Neural progenitor cell (in vitro differentiated cells): ENCODE results near the gene RNASE12. TPM values are rescaled to one million over a fixed set of nuclear protein-coding genes. Genes with fewer than 3 reads are reported as not detected.
A peak's percentile ranks its signal among the peaks of the same experiment; 100 is the strongest.

ENCODE experiments used
- DNase-seq: peaks from one replicate; pipeline ENCODE4 v3.0.0-alpha.2; 2016; ENCODE audit warnings: low spot score
- H2AFZ ChIP-seq: fragments of 200-600 bp; sonication (generic); replicated peaks from 2 replicates; pipeline ENCODE4 v1.6.1; 2016; ENCODE audit warnings: antibody characterized with exemption
- H3F3A ChIP-seq: fragments of 200-600 bp; sonication (generic); 2 replicates; pipeline ENCODE4 v1.6.1; 2016; ENCODE audit warnings: antibody characterized with exemption, low read depth
- H3K27ac ChIP-seq: fragments of 200-600 bp; sonication (generic); 2 replicates; pipeline ENCODE4 v1.5.1; 2016; ENCODE audit warnings: mild to moderate bottlenecking
- H3K27me3 ChIP-seq: fragments of 200-600 bp; sonication (generic); 2 replicates; pipeline ENCODE4 v1.6.1; 2016; ENCODE audit warnings: mild to moderate bottlenecking, moderate library complexity
- H3K36me3 ChIP-seq: fragments of 200-600 bp; sonication (generic); 2 replicates; pipeline ENCODE4 v1.5.1; 2016
- H3K4me1 ChIP-seq: fragments of 200-600 bp; sonication (generic); 2 replicates; pipeline ENCODE4 v1.6.1; 2016; ENCODE audit warnings: mixed run types
- H3K4me2 ChIP-seq: fragments of 200-600 bp; sonication (generic); 2 replicates; pipeline ENCODE4 v1.6.1; 2016
- H3K4me3 ChIP-seq: fragments of 200-600 bp; sonication (generic); 2 replicates; pipeline ENCODE4 v1.5.1; 2016
- H3K79me2 ChIP-seq: fragments of 200-600 bp; sonication (generic); 2 replicates; pipeline ENCODE4 v1.6.1; 2016; ENCODE audit warnings: low read depth
- H3K9ac ChIP-seq: fragments of 200-600 bp; sonication (generic); 2 replicates; pipeline ENCODE4 v1.6.1; 2016
- H3K9me3 ChIP-seq: fragments of 200-600 bp; sonication (generic); 2 replicates; pipeline ENCODE4 v1.5.1; 2016; ENCODE audit warnings: low read depth
- H4K20me1 ChIP-seq: fragments of 200-600 bp; sonication (generic); 2 replicates; pipeline ENCODE4 v1.6.1; 2016; ENCODE audit warnings: low read depth
- H3K27ac Mint-ChIP-seq: 3 replicates; pipeline ENCODE4 v1.8.0; 2021; ENCODE audit warnings: mixed read lengths
- H3K27me3 Mint-ChIP-seq: 2 replicates; pipeline ENCODE4 v1.8.0; 2022; ENCODE audit warnings: low read depth, mild to moderate bottlenecking, inconsistent platforms, moderate library complexity, mixed read lengths; ENCODE audit not compliant: insufficient read depth
- H3K36me3 Mint-ChIP-seq: 3 replicates; pipeline ENCODE4 v1.8.0; 2021; ENCODE audit warnings: mixed read lengths
- H3K4me1 Mint-ChIP-seq: 3 replicates; pipeline ENCODE4 v1.8.0; 2021; ENCODE audit warnings: mixed read lengths
- H3K4me3 Mint-ChIP-seq: 3 replicates; pipeline ENCODE4 v1.8.0; 2021; ENCODE audit warnings: mild to moderate bottlenecking, moderate library complexity, mixed read lengths
- H3K9me3 Mint-ChIP-seq: 3 replicates; pipeline ENCODE4 v1.8.0; 2020; ENCODE audit warnings: mixed read lengths
- EZH2 ChIP-seq: fragments of 200-600 bp; sonication (generic); IDR thresholded peaks from 2 replicates; pipeline ENCODE4 v1.6.1; 2017; ENCODE audit warnings: antibody characterized with exemption, mild to moderate bottlenecking, moderate library complexity
- EZH2phosphoT487 ChIP-seq: fragments of 200-600 bp; sonication (generic); IDR thresholded peaks from 2 replicates; pipeline ENCODE4 v1.6.1; 2017; ENCODE audit warnings: antibody characterized with exemption
- total RNA-seq: library from RNA; depleted of rRNA; stranded (reverse); fragments of >200 nt; gene quantifications from 2 replicates; pipeline ENCODE4 v1.2.3, GENCODE V29; 2015; ENCODE audit warnings: low replicate concordance
- TF ChIP-seq, protein P1 (sequence below): fragments of 200-600 bp; sonication (generic); IDR thresholded peaks from 2 replicates; pipeline ENCODE4 v1.5.1; 2017; ENCODE audit warnings: antibody characterized with exemption, mild to moderate bottlenecking

RNASE12 gene
- total RNA-seq, 1 donor from 2014 or later: not detected

DNA sequence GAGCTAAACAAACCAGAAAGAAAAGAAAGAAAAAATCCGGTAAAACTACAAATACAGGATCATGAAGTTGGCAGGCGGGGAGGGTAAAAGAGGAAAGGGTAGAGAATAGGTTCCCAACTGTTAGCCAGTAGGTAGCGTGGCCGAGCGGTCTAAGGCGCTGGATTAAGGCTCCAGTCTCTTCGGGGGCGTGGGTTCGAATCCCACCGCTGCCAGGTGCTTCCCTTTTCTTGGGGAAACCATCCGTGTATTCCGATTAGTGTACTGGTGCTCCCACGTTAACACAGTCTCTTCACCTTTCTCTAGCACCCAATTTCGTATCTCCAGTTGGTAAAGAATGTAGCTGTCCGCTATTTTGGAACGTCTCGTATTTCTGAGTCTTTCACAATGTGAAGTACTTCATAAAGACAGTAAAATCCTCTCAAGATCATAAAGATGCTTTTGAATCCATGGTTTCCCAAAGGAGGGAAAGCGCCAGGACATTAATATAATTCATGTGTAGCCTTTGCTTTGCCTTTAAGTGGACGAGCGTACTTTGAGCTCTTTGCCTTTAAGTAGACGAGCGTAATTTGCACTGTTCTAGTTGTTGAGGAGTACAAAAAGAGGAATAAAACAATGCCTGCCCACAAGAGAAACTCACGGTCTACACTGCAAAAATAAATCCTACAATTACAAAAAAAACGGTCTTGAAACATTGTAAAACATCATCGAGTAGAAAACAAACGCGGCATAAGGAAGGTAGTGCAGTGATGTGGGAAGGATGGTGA lies 19.0 kb upstream of the RNASE12 start:
- no peaks in the 10 kb centered on the region for H3K27me3 Mint-ChIP-seq
- Histone ChIP-seq H3K9ac (peak overlapping the region; percentile 31), H3K4me3 (peak overlapping the region; percentile 95), H3K4me2 (peak overlapping the region; percentile 87), H3K4me1 (no peaks in the 10 kb centered on the region), H3K79me2 (no peaks in the 10 kb centered on the region), H2AFZ (peak overlapping the region; percentile 72), H3K9me3 (no peaks in the 10 kb centered on the region), H4K20me1 (no peaks in the 10 kb centered on the region), H3K36me3 (no peaks in the 10 kb centered on the region), H3K27me3 (peaks cover 27% of the 10 kb centered on the region), H3K27ac (no peak overlapping the region), H3F3A (peaks cover 17% of the 10 kb centered on the region)
- TF ChIP-seq EZH2phosphoT487 (no peak), EZH2 (no peak)
- TF ChIP-seq, protein P1, sequence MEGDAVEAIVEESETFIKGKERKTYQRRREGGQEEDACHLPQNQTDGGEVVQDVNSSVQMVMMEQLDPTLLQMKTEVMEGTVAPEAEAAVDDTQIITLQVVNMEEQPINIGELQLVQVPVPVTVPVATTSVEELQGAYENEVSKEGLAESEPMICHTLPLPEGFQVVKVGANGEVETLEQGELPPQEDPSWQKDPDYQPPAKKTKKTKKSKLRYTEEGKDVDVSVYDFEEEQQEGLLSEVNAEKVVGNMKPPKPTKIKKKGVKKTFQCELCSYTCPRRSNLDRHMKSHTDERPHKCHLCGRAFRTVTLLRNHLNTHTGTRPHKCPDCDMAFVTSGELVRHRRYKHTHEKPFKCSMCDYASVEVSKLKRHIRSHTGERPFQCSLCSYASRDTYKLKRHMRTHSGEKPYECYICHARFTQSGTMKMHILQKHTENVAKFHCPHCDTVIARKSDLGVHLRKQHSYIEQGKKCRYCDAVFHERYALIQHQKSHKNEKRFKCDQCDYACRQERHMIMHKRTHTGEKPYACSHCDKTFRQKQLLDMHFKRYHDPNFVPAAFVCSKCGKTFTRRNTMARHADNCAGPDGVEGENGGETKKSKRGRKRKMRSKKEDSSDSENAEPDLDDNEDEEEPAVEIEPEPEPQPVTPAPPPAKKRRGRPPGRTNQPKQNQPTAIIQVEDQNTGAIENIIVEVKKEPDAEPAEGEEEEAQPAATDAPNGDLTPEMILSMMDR: no peak
- peaks cover 6% of the 10 kb centered on the region for H3K4me1 Mint-ChIP-seq
- no peak overlapping the region for H3K4me3 Mint-ChIP-seq
- no peak overlapping the region for H3K27ac Mint-ChIP-seq
- H3K36me3 Mint-ChIP-seq: no peaks in the 10 kb centered on the region
- no peaks in the 10 kb centered on the region for H3K9me3 Mint-ChIP-seq
- DNase-seq: peak; percentile 80

DNA sequence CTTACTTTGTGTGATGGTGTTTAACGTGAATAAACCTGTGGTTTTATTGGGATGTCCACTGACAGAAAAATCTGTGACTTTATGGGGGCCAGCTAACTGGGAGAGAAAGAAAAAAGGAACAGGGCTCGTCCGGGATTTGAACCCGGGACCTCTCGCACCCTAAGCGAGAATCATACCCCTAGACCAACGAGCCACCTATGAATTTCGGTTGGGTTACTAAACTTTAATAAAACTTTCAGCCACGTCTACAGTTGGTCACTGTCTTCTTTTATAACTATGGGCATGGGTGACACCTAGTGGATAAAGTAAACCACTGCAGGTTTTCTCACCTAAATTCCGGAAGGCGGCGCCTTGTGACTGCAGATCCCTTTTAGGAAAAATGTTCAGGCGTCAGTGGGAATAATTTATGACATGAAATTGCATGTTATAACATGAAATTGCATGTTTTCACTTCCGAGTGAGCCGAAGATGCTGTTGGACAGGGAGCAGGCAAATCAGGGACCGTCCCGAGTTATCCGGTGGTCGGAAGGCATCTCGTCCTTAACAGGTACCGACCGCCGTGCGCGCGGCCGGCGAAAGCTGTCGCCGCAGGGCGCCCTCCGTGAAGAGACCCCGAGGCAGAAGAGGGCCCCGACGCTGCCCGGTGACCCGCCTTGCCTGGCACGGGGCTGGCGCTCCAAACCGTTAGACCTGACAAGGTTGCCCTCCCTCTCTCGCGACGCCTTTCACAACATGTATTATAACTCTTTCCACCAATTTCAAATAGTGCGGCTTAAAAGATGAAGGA lies 18.2 kb upstream of the RNASE12 start:
- H3F3A ChIP-seq: peaks cover 17% of the 10 kb centered on the region
- Mint-ChIP-seq H3K36me3 (no peaks in the 10 kb centered on the region), H3K4me1 (peaks cover under 1% of the 10 kb centered on the region), H3K27me3 (no peaks in the 10 kb centered on the region), H3K4me3 (no peak overlapping the region), H3K27ac (no peak overlapping the region), H3K9me3 (no peaks in the 10 kb centered on the region)
- peak overlapping the region; percentile 87 for H3K4me2 ChIP-seq
- TF ChIP-seq, protein P1: peak; percentile 98
- TF ChIP-seq EZH2: no peak
- H3K36me3 ChIP-seq: no peaks in the 10 kb centered on the region
- H3K27me3 ChIP-seq: peaks cover 27% of the 10 kb centered on the region
- no peaks in the 10 kb centered on the region for H3K4me1 ChIP-seq
- peak overlapping the region; percentile 31 for H3K9ac ChIP-seq
- H3K9me3 ChIP-seq: no peaks in the 10 kb centered on the region
- peak overlapping the region; percentile 95 for H3K4me3 ChIP-seq
- H2AFZ ChIP-seq: peak overlapping the region; percentile 72
- DNase-seq: peak; percentile 92
- H3K27ac ChIP-seq: no peak overlapping the region
- H3K79me2 ChIP-seq: no peaks in the 10 kb centered on the region
- H4K20me1 ChIP-seq: no peaks in the 10 kb centered on the region

DNA sequence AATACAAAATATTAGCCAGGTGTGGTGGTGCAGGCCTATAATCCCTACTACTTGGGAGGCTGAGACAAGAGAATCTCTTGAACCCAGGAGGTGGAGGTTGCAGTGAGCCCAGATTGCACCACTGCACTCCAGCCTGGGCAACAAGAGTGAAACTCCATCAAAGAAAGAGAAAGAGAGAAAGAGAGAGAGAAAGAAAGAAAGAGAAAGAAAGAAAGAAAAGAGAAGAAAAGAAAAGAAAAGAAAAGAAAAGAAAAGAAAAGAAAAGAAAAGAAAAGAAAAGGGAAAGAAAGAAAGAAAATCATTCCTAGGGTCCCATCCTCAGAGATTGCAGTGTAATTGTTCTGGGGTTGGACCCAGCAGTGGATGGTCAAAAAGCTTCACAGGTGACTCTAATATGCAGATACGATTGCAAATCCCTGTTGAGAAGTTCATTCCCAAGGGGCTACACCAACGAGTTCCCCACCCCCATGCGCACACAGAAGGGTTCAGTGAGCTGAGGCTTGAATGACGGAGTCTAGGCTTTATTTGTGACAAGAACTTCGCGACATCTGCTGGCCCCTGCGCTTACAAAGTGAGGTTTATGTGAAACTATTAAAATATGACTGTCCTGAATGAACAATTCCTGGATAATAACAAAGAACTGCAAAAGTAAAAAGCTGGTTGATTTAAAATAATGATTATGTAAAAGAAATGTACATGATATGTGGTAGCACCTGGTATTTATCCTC lies 17.4 kb upstream of the RNASE12 start:
- Histone ChIP-seq H3K27me3 (peaks cover 27% of the 10 kb centered on the region), H3K4me3 (no peak overlapping the region), H3K9ac (no peak overlapping the region), H3K27ac (no peak overlapping the region), H3K9me3 (no peaks in the 10 kb centered on the region), H3K36me3 (no peaks in the 10 kb centered on the region), H4K20me1 (no peaks in the 10 kb centered on the region), H3K4me1 (no peaks in the 10 kb centered on the region), H3K4me2 (peak overlapping the region; percentile 27), H2AFZ (no peak overlapping the region), H3K79me2 (no peaks in the 10 kb centered on the region), H3F3A (peaks cover 9% of the 10 kb centered on the region)
- no peak for TF ChIP-seq EZH2phosphoT487
- no peak for TF ChIP-seq EZH2
- TF ChIP-seq, protein P1: no peak
- no peaks in the 10 kb centered on the region for H3K4me1 Mint-ChIP-seq
- DNase-seq: no peak
- H3K36me3 Mint-ChIP-seq: no peaks in the 10 kb centered on the region
- no peaks in the 10 kb centered on the region for H3K27me3 Mint-ChIP-seq
- H3K27ac Mint-ChIP-seq: no peak overlapping the region
- no peak overlapping the region for H3K4me3 Mint-ChIP-seq
- no peaks in the 10 kb centered on the region for H3K9me3 Mint-ChIP-seq
